H1 (cell line): ENCODE results near the gene LRRC72. TPM values are rescaled to one million over a fixed set of nuclear protein-coding genes. Genes with fewer than 3 reads are reported as not detected.

Experiments
- CTCF ChIA-PET: fragments of 300-600 bp; sonication (Branson Sonifier 250); formaldehyde crosslinking; loops from one replicate; lab custom pipeline; 2021; ENCODE audit not compliant: partially characterized antibody; lab: Charles Lee
- POLR2A ChIA-PET: fragments of 300-600 bp; sonication (Branson Sonifier 250); formaldehyde crosslinking; loops from one replicate; lab custom pipeline; 2021; ENCODE audit warnings: inconsistent platforms; ENCODE audit not compliant: partially characterized antibody; lab: Charles Lee
- DNase-seq, 2 experiments: peaks; one replicate each; pipeline versions ENCODE4 v3.0.0 to v3.0.0-alpha.2; 2010 to 2022; ENCODE audit warnings: low spot score in 2 of 2, low read depth in 1 of 2, mixed read lengths in 1 of 2
- FAIRE-seq: peaks from 2 replicates; lab custom pipeline; 2011; peaks lifted over from hg19 to GRCh38; lab: Jason Lieb, UNC
- H2AFZ ChIP-seq: 2 replicates; pipeline ENCODE4 v1.8.1; 2012; ENCODE audit warnings: low read length, inconsistent platforms
- H2AK5ac ChIP-seq: 2 replicates; pipeline ENCODE4 v1.6.1; 2013; ENCODE audit warnings: low read depth, low read length
- H2BK120ac ChIP-seq: replicated peaks from 2 replicates; pipeline ENCODE3; 2013; ENCODE audit warnings: low read depth, low read length, inconsistent platforms
- H2BK12ac ChIP-seq: 2 replicates; pipeline ENCODE4 v1.6.1; 2013; ENCODE audit warnings: low read depth, low read length
- H2BK15ac ChIP-seq: 2 replicates; pipeline ENCODE4 v1.6.1; 2013; ENCODE audit warnings: low read length
- H2BK20ac ChIP-seq: 2 replicates; pipeline ENCODE4 v1.6.1; 2013; ENCODE audit warnings: low read length
- H2BK5ac ChIP-seq: 2 replicates; pipeline ENCODE4 v1.6.1; 2013; ENCODE audit warnings: low read depth, low read length
- H3K14ac ChIP-seq: 2 replicates; pipeline ENCODE4 v1.6.1; 2013; ENCODE audit warnings: inconsistent platforms; ENCODE audit not compliant: insufficient read length
- H3K18ac ChIP-seq: 2 replicates; pipeline ENCODE4 v1.6.1; 2013; ENCODE audit warnings: low read length; ENCODE audit errors: extremely low read depth
- H3K23ac ChIP-seq: 2 replicates; pipeline ENCODE4 v1.6.1; 2013; ENCODE audit warnings: inconsistent platforms; ENCODE audit not compliant: insufficient read length
- H3K23me2 ChIP-seq: 2 replicates; pipeline ENCODE4 v1.6.1; 2013; ENCODE audit warnings: low read depth, low read length
- H3K27ac ChIP-seq: 2 replicates; pipeline ENCODE4 v1.6.1; 2011; ENCODE audit warnings: low read depth, low read length, inconsistent platforms
- H3K27me3 ChIP-seq, 4 experiments: replicated peaks in 1 of 4; 1 replicate in 1 of 4; 2 replicates in 3 of 4; pipeline versions ENCODE4 v1.6.1 to v1.8.1; 2011 to 2013; ENCODE audit warnings: low read length in 3 of 4, mild to moderate bottlenecking in 3 of 4, inconsistent platforms in 2 of 4, mixed read lengths in 2 of 4, moderate library complexity in 1 of 4; ENCODE audit not compliant: control insufficient read depth in 3 of 4, insufficient read depth in 3 of 4; ENCODE audit errors: extremely low read depth in 1 of 4
- H3K36me3 ChIP-seq, 4 experiments: 2 replicates each; pipeline versions ENCODE4 v1.6.1 to v1.8.1; 2011 to 2013; ENCODE audit warnings: mild to moderate bottlenecking in 4 of 4, low read length in 3 of 4, moderate library complexity in 2 of 4, control low read depth in 1 of 4, inconsistent platforms in 1 of 4; ENCODE audit not compliant: insufficient read depth in 4 of 4, control insufficient read depth in 2 of 4
- H3K4ac ChIP-seq: replicated peaks from 2 replicates; pipeline ENCODE3; 2013; ENCODE audit warnings: low read length, low read depth, mixed read lengths, inconsistent platforms; ENCODE audit not compliant: insufficient read length
- H3K4me1 ChIP-seq, 4 experiments: replicated peaks in 1 of 4; 1 replicate in 1 of 4; 2 replicates in 3 of 4; pipeline versions ENCODE4 v1.6.1 to v1.8.1; 2011 to 2013; ENCODE audit warnings: low read length in 3 of 4, inconsistent platforms in 2 of 4, mixed read lengths in 1 of 4; ENCODE audit not compliant: insufficient read depth in 4 of 4, control insufficient read depth in 3 of 4
- H3K4me2 ChIP-seq, 2 experiments: 2 replicates each; pipeline versions ENCODE4 v1.6.1 to v1.8.1; 2011 to 2013; ENCODE audit warnings: low read depth in 2 of 2, low read length in 2 of 2, control low read depth in 1 of 2, inconsistent platforms in 1 of 2, mild to moderate bottlenecking in 1 of 2; ENCODE audit not compliant: insufficient read depth in 1 of 2
- H3K4me3 ChIP-seq, 4 experiments: fragments of 200-600, 300-600 bp in 1 of 4; sonication (generic), shearing (Covaris generic), sonication (Bioruptor Twin) in 1 of 4; 2 replicates each; pipeline versions ENCODE4 v1.5.1 to v1.8.1; 2011 to 2016; ENCODE audit warnings: low read length in 4 of 4, low read depth in 3 of 4, control low read depth in 2 of 4, inconsistent platforms in 2 of 4, mild to moderate bottlenecking in 2 of 4, mixed read lengths in 1 of 4, moderate library complexity in 1 of 4; ENCODE audit not compliant: insufficient read depth in 2 of 4; ENCODE audit errors: extremely low read depth in 1 of 4
- H3K56ac ChIP-seq: replicated peaks from 2 replicates; pipeline ENCODE3; 2013; ENCODE audit warnings: low read depth, mild to moderate bottlenecking, mixed read lengths, low read length, inconsistent platforms; ENCODE audit not compliant: insufficient read length
- H3K79me1 ChIP-seq: 2 replicates; pipeline ENCODE4 v1.6.1; 2013; ENCODE audit warnings: low read depth, low read length, control low read depth
- H3K79me2 ChIP-seq, 2 experiments: 2 replicates each; pipeline versions ENCODE4 v1.6.1 to v1.8.1; 2012 to 2013; ENCODE audit warnings: low read length in 2 of 2, mild to moderate bottlenecking in 2 of 2, inconsistent platforms in 1 of 2; ENCODE audit not compliant: insufficient read depth in 2 of 2, control insufficient read depth in 1 of 2
- H3K9ac ChIP-seq, 4 experiments: replicated peaks in 1 of 4; 1 replicate in 1 of 4; 2 replicates in 3 of 4; pipeline versions ENCODE4 v1.6.1 to v1.8.1; 2011 to 2013; ENCODE audit warnings: low read depth in 3 of 4, low read length in 3 of 4, control low read depth in 2 of 4, mild to moderate bottlenecking in 2 of 4, moderate library complexity in 2 of 4, inconsistent platforms in 1 of 4; ENCODE audit errors: extremely low read depth in 1 of 4
- H3K9me3 ChIP-seq, 2 experiments: 2 replicates each; pipeline versions ENCODE4 v1.6.1 to v1.8.1; 2012 to 2013; ENCODE audit warnings: mild to moderate bottlenecking in 2 of 2, moderate library complexity in 2 of 2, control low read depth in 1 of 2, inconsistent platforms in 1 of 2, low read depth in 1 of 2, low read length in 1 of 2, mixed read lengths in 1 of 2; ENCODE audit not compliant: insufficient read depth in 2 of 2
- H4K20me1 ChIP-seq, 2 experiments: replicated peaks in 1 of 2; 2 replicates each; pipeline versions ENCODE3 to v1.8.1; 2011 to 2013; ENCODE audit warnings: inconsistent platforms in 2 of 2, low read length in 2 of 2, mild to moderate bottlenecking in 1 of 2; ENCODE audit not compliant: insufficient read depth in 2 of 2, control insufficient read depth in 1 of 2
- H4K5ac ChIP-seq: 2 replicates; pipeline ENCODE4 v1.6.1; 2013; ENCODE audit warnings: low read length, low read depth, mixed read lengths, inconsistent platforms; ENCODE audit not compliant: insufficient read length
- H4K8ac ChIP-seq: 2 replicates; pipeline ENCODE4 v1.8.0; 2013; ENCODE audit warnings: mild to moderate bottlenecking, moderate library complexity, low read length, inconsistent platforms; ENCODE audit not compliant: insufficient read depth; ENCODE audit errors: extremely low read depth
- H4K91ac ChIP-seq: replicated peaks from 2 replicates; pipeline ENCODE3; 2013; ENCODE audit warnings: low read length, mixed read lengths, inconsistent platforms; ENCODE audit not compliant: insufficient read length
- RAD21 ChIP-seq, 2 experiments: IDR thresholded peaks in 1 of 2; conservative IDR thresholded peaks in 1 of 2; 2 replicates each; pipeline ENCODE4 v1.6.1; 2011; ENCODE audit warnings: low read depth in 2 of 2, low read length in 2 of 2, improper control_type of control experiment in 1 of 2, inconsistent platforms in 1 of 2, mild to moderate bottlenecking in 1 of 2, moderate library complexity in 1 of 2
- WGBS, 2 experiments: shearing (Covaris generic) in 1 of 2; methylation state at CpG; one replicate each; pipeline versions ENCODE4 v1.1.6 to v1.1.7; 2013 to 2015; ENCODE audit warnings: low lambda C conversion rate in 2 of 2, mixed read lengths in 2 of 2, inconsistent platforms in 1 of 2, low coverage in 1 of 2, missing lambda C conversion rate in 1 of 2; ENCODE audit not compliant: insufficient replicate concordance in 2 of 2, insufficient coverage in 1 of 2, insufficient read length in 1 of 2; ENCODE audit errors: extremely low coverage in 1 of 2, missing lambda C conversion rate in 1 of 2; 5-methylcytosine and 5-hydroxymethylcytosine counted together
- polyA plus RNA-seq, 7 experiments: library from polyadenylated mRNA; depleted of rRNA in 3 of 7; stranded (reverse) in 5 of 7; unstranded in 2 of 7; fragments of >200 nt in 5 of 7; fragments of 200-250 nt in 2 of 7; gene quantifications; 1 replicate in 5 of 7; 2 replicates in 1 of 7; 4 replicates in 1 of 7; pipeline versions ENCODE4 v1.2.1 to v1.2.3, GENCODE V29; 2011 to 2013; ENCODE audit warnings: missing spikeins in 2 of 7, mixed read lengths in 2 of 7
- total RNA-seq: library from RNA; stranded (reverse); fragmentation: NEBNext Ultra II Directional; extraction: Animal tissue kit (Norgen Biotek cat#: 25700); gene quantifications from 2 replicates; pipeline ENCODE4 v1.2.1, GENCODE V29; 2021

LRRC72 gene
- total and polyA plus RNA-seq, 2 of the 8 experiments (the other 6 are each of a cell fraction or from before 2014, with no cell fraction given), result not detected

DNA sequence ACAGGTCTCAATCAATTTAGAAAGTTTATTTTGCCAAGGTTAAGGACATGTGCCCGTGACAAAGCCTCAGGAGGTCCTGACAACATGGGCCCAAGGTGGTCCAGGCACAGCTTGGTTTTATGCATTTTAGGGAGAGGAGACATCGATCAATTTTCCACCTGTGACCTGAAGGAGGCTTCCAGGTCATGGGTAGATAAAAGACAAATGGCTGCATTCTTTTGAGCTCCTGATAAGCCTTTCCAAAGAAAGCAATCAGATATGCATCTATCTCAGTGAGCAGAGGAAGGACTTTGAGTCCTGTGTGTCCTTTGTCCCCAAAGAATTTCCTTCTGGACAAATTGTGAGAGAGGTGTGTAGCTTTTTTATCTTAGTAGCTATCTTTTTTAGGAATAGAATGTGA, 15.8 kb downstream of the LRRC72 start:
- FAIRE-seq, result no peak
- Histone ChIP-seq H4K5ac (no peak overlapping the region), H4K91ac (no peak overlapping the region), H3K4me1 (no peaks in the 10 kb centered on the region), H2BK120ac (no peak overlapping the region), H3K56ac (no peak overlapping the region), H2BK12ac (no peak overlapping the region), H3K4ac (no peak overlapping the region), H3K23me2 (no peaks in the 10 kb centered on the region), H3K79me2 (no peaks in the 10 kb centered on the region), H2BK5ac (no peak overlapping the region), H2BK20ac (no peak overlapping the region), H3K4me3 (no peak overlapping the region), H2AFZ (no peak overlapping the region), H3K36me3 (no peaks in the 10 kb centered on the region), H3K4me2 (no peak overlapping the region), H3K27me3 (no peaks in the 10 kb centered on the region), H3K27ac (no peak overlapping the region), H4K8ac (no peak overlapping the region), H2BK15ac (no peak overlapping the region), H3K14ac (no peak overlapping the region), H3K18ac (no peak overlapping the region), H4K20me1 (no peaks in the 10 kb centered on the region), H3K9ac (no peak overlapping the region), H3K79me1 (no peaks in the 10 kb centered on the region), H2AK5ac (no peak overlapping the region), H3K23ac (no peak overlapping the region), H3K9me3 (no peaks in the 10 kb centered on the region)
- WGBS, 2 experiments, result 79% methylated on average over 2 of the region's 2 CpGs; no CpG with 5 or more reads in 1 of the 2 experiments
- ChIA-PET CTCF (interaction anchor here (1.2 to 1.7 kb wide), 3 partner anchors 9 to 20 kb away, joined by 3 to 4 read pairs (median 3); no protein-coding TSS in a partner anchor), POLR2A (no interaction called here)
- no peak for DNase-seq
- TF ChIP-seq RAD21 (IDR thresholded peaks at IDR 0.05 in 1 of 2, conservative IDR thresholded peaks at IDR 0.05 in 1 of 2; ENCODE audit: low read depth in 2 of 2, low read length in 2 of 2), result no peak
